Measurements from ENCODE around the gene GALNT14.
A peak's percentile ranks its signal among the peaks of the same experiment; 100 is the strongest.

The GALNT14 gene

DNA sequence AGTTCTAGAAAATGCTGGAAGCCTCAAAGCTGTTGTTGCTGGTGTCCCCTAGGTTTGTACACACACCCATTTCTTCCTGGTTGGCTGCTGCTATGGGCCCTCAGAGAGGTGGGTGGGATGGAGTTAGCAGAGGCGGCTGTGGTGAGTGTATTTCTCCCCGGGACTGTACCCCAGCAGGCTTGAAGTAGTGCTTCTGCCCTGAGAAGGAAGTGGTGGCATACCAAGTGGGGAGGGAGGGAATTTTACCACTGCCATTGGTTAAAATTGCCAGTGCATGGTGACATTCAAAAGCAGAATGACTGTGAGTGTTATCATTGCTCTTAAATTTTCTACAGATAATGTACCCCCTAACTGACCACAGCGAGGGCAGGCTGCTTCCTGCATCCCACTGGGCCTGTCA lies 205.4 kb downstream of the GALNT14 start:
- TF ChIP-seq, protein P1, sequence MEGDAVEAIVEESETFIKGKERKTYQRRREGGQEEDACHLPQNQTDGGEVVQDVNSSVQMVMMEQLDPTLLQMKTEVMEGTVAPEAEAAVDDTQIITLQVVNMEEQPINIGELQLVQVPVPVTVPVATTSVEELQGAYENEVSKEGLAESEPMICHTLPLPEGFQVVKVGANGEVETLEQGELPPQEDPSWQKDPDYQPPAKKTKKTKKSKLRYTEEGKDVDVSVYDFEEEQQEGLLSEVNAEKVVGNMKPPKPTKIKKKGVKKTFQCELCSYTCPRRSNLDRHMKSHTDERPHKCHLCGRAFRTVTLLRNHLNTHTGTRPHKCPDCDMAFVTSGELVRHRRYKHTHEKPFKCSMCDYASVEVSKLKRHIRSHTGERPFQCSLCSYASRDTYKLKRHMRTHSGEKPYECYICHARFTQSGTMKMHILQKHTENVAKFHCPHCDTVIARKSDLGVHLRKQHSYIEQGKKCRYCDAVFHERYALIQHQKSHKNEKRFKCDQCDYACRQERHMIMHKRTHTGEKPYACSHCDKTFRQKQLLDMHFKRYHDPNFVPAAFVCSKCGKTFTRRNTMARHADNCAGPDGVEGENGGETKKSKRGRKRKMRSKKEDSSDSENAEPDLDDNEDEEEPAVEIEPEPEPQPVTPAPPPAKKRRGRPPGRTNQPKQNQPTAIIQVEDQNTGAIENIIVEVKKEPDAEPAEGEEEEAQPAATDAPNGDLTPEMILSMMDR (IDR thresholded peaks at IDR 0.05): no peak
- Histone ChIP-seq H3K4me1 (ENCODE audit: control insufficient read depth in 1 of 2, insufficient read depth in 1 of 2, low read depth in 1 of 2, low read length in 1 of 2) (peaks cover 46 to 51% of the 10 kb centered on the region in 2 experiments), H3K27me3 (no peaks in the 10 kb centered on the region), H3K9me3 (no peaks in the 10 kb centered on the region), H3K36me3 (peaks cover 9% of the 10 kb centered on the region), H3K27ac (peak overlapping the region; percentile 44), H3K4me3 (ENCODE audit: low read depth in 1 of 2, low read length in 1 of 2) (no peak overlapping the region)

DNA sequence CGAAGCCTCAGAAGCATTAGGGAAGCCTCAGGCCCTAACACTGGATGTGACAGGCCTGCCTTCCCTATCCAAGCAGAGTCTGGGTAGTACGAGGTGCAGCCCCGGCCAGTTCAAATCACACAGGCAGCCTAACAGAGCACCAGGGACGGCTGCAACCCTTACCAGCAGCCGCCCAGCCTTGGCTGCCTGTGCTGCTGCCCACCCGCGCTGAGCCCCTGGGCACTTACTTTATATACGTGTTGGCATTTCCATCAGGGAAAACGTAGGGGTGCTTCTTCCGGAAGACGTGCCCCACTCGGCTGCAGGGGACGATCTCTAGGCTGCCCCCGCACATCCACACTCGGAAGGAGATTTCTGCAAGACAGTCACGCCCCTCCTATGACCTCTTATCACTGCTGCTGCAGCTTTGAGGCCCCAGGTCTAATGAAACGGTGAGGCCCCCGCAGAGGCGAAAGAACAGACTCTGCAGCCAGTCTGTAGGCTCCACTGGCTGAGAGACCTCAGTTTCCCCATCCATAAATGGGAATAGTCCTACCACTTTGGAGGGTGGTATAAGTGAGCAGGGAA lies 206.3 kb downstream of the GALNT14 start:
- Histone ChIP-seq H3K4me3 (ENCODE audit: low read depth in 1 of 2, low read length in 1 of 2) (no peak overlapping the region), H3K36me3 (peaks cover 4% of the 10 kb centered on the region), H3K27me3 (no peaks in the 10 kb centered on the region), H3K9me3 (no peaks in the 10 kb centered on the region), H3K4me1 (ENCODE audit: control insufficient read depth in 1 of 2, insufficient read depth in 1 of 2, low read depth in 1 of 2, low read length in 1 of 2) (peaks cover 55 to 60% of the 10 kb centered on the region in 2 experiments), H3K27ac (no peak overlapping the region)
- TF ChIP-seq, protein P1 (IDR thresholded peaks at IDR 0.05): no peak

DNA sequence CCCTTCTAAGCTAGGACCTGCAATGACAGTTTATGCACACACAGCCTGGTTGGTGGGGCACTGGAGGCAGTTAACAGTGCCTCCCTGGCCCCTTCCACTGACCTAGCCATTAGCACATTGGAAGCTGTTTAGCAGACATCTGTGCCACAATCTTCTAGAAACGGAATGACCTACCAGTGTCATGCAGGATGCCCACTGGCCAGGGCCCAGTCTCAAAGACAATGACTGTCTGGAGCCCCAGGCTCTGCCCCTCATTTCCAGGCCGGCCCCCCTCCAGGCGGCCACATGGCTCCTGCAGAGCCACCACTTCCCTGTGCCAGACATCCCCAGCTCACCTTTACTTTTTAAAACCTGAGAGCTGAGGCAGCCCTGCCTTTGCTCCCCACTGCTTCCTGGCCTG lies 207.5 kb downstream of the GALNT14 start:
- no peak overlapping the region for H3K27ac ChIP-seq

DNA sequence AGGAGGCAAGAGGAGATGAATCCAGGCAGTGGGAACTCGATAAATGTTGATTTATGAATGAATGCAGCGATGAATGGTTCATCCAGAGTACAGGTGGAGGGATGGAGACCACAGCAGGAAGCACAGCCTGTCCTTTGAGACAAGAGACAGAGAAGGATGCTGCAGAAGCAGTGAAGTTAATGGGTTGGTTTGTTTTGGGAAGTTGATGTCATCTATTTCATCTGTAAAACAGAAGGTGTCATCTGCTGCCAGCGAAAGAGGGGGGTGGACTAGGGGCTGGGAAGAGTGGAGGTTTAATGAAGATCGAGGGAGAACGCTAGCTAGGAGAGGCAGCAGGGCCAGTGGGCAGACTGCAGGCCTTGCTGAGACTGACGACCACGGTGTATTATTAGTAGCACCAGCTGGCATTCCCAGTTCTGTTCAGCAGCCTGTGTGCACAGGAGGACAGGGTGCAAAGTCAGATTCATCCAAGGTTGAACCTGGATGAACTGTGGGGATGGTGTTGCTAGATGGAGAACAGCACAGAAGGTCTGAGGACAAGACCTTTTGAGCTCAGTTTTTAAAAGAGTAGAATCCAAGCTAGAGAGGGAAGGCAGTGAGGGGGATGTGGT lies 210.7 kb downstream of the GALNT14 start:
- Histone ChIP-seq H3K27me3 (no peaks in the 10 kb centered on the region), H3K36me3 (peaks cover 6% of the 10 kb centered on the region), H3K4me1 (ENCODE audit: control insufficient read depth in 1 of 2, insufficient read depth in 1 of 2, low read depth in 1 of 2, low read length in 1 of 2) (peaks cover 62 to 72% of the 10 kb centered on the region in 2 experiments), H3K4me3 (ENCODE audit: low read depth in 1 of 2, low read length in 1 of 2) (no peak overlapping the region), H3K9me3 (no peaks in the 10 kb centered on the region), H3K27ac (no peak overlapping the region)
- TF ChIP-seq, protein P1 (IDR thresholded peaks at IDR 0.05): no peak

More for the DNA sequence above, 207.5 kb downstream of the GALNT14 start:
- H3K9me3 ChIP-seq: no peaks in the 10 kb centered on the region
- H3K4me3 ChIP-seq (ENCODE audit: low read depth in 1 of 2, low read length in 1 of 2): no peak overlapping the region
- no peaks in the 10 kb centered on the region for H3K36me3 ChIP-seq
- peaks cover 67 to 72% of the 10 kb centered on the region in 2 experiments for H3K4me1 ChIP-seq (ENCODE audit: control insufficient read depth in 1 of 2, insufficient read depth in 1 of 2, low read depth in 1 of 2, low read length in 1 of 2)
- no peaks in the 10 kb centered on the region for H3K27me3 ChIP-seq
- TF ChIP-seq, protein P1 (IDR thresholded peaks at IDR 0.05): no peak

DNA sequence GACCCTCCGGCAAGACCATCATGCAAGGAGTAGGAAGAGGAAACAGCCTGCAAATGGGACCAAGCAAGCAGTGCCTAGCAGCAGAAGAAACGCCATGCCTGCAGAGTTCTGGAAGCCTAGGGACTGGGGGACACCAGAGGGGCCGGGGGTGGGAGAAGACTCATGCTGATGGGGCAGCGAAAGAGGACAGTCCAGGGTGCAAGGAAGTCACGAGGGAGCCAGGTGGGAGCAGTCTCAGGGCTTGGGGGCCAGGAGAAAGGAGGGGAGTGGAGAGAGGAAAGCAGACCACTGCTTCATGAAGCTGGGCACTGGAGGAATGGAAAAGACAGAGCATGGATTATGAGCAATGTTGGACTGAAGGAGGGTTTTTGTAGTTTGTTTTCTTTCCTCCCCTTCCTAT lies 211.6 kb downstream of the GALNT14 start:
- H3K4me1 ChIP-seq (ENCODE audit: control insufficient read depth in 1 of 2, insufficient read depth in 1 of 2, low read depth in 1 of 2, low read length in 1 of 2): peaks cover 59 to 64% of the 10 kb centered on the region in 2 experiments
- peak overlapping the region; percentile 47 for H3K27ac ChIP-seq
- H3K9me3 ChIP-seq: no peaks in the 10 kb centered on the region
- H3K27me3 ChIP-seq: no peaks in the 10 kb centered on the region
- H3K4me3 ChIP-seq (ENCODE audit: low read depth in 1 of 2, low read length in 1 of 2): no peak overlapping the region
- peaks cover 6% of the 10 kb centered on the region for H3K36me3 ChIP-seq
- TF ChIP-seq, protein P1 (IDR thresholded peaks at IDR 0.05): no peak

Data from neutrophil (primary cell).